ENCODE data around the gene PMM2.

PMM2 gene

DNA sequence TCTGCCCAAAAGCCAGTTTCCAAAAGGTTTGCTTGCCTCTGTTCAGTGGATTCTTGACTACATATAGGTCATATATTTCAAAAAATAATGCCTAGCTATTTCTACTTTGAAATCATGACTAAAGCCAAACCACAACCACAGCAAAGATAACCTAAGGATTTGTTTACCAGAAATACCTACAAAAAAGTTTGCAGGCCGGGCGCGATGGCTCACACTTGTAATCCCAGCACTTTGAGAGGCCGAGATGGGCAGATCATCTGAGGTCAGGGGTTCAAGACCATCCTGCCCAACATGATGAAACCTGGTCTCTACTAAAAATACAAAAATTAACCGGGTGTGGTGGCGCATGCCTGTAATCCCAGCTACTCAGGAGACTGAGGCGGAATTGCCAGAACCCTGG, 56.0 kb downstream of the PMM2 start:
- no peak overlapping the region for H3K27ac ChIP-seq
- H3K27me3 ChIP-seq (replicated peaks) = no peaks in the 10 kb centered on the region
- in situ Hi-C loops (cut with HindIII; ENCODE audit: low pct_ligation_motif_present, low sequenced_read_pairs) = no loop called here
- peaks cover 57% of the 10 kb centered on the region for H3K36me3 ChIP-seq (replicated peaks)
- TF ChIP-seq, protein P1, sequence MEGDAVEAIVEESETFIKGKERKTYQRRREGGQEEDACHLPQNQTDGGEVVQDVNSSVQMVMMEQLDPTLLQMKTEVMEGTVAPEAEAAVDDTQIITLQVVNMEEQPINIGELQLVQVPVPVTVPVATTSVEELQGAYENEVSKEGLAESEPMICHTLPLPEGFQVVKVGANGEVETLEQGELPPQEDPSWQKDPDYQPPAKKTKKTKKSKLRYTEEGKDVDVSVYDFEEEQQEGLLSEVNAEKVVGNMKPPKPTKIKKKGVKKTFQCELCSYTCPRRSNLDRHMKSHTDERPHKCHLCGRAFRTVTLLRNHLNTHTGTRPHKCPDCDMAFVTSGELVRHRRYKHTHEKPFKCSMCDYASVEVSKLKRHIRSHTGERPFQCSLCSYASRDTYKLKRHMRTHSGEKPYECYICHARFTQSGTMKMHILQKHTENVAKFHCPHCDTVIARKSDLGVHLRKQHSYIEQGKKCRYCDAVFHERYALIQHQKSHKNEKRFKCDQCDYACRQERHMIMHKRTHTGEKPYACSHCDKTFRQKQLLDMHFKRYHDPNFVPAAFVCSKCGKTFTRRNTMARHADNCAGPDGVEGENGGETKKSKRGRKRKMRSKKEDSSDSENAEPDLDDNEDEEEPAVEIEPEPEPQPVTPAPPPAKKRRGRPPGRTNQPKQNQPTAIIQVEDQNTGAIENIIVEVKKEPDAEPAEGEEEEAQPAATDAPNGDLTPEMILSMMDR (IDR thresholded peaks at IDR 0.05; ENCODE audit: low read depth, low read length, missing control alignments) = no peak
- no peak overlapping the region for H3K4me3 ChIP-seq (ENCODE audit: low read depth, low read length)
- DNase-seq = no peak

DNA sequence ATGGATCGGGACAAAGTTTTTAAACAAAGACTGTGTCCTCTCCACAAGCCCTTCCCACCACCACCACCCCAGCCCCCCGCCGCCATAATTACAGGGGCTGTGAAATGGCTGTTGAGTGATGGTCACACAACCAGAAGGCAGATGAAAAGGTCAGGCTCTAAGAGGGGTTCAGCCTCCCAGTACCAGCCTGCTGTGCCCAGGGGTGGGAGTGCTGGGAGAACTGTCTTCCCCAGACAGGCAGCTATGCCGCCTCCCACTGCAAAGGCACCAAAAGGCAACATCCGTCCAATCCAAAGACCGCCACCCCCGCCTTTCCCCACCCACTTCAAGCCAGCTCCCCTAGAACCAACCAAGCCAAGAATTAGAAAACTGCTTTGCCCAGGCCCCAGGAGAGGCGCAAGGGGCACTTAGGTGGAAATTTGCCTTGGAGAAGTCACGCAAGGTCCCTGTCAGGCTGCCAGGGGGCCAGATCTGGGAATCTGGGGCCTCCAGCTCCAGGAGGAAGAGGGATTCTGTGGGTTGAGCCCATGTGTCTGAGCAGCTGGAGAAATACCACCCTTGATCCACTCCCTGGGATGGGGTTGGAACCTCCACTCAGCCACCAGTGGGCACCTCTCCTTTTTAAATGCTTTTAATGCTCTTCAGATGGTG, 56.8 kb downstream of the PMM2 start:
- no peak overlapping the region for H3K27ac ChIP-seq
- TF ChIP-seq, protein P1 (IDR thresholded peaks at IDR 0.05; ENCODE audit: low read depth, low read length, missing control alignments) = no peak
- no peak overlapping the region for H3K4me3 ChIP-seq (ENCODE audit: low read depth, low read length)
- H3K27me3 ChIP-seq (replicated peaks) = no peaks in the 10 kb centered on the region
- DNase-seq = no peak
- peaks cover 58% of the 10 kb centered on the region for H3K36me3 ChIP-seq (replicated peaks)
- in situ Hi-C loops (cut with HindIII; ENCODE audit: low pct_ligation_motif_present, low sequenced_read_pairs) = no loop called here

DNA sequence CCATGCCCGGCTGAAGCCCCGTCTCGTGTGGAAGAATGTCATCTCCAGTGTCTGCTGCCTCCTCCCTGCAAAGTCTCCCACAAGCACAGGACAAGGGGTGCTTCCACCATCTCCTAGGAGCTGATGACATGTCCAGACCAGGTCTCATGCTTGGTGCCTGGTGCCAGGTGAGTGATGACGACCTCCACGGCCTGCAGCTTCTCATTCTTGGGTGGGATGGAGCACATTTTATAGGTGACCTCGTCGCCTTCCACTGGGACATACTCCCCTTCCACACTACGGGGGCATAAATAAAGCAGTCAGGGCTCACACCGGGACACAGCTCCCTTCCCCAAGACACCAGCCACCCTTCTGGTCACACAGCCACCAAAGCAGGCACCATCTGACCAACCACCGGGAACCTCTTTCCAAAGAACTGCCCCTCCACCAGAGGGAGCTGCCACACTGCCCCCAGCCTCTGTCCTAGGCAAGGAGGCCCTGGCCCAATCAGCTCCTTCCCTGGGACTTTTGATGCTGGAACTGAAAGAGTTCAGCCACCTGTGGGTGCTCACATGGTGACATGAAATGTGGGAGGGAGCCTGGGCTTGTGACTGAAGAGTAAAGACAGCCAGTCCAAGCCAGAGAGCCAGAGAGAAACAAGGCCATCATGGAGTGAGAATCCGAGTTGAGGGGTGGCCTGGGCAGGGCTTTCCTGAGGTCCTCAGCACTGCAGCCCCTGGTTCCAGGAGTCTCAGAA, 57.6 kb downstream of the PMM2 start:
- Histone ChIP-seq H3K27ac (no peak overlapping the region), H3K36me3 (replicated peaks) (peaks cover 50% of the 10 kb centered on the region), H3K4me3 (ENCODE audit: low read depth, low read length) (no peak overlapping the region), H3K27me3 (replicated peaks) (no peaks in the 10 kb centered on the region)
- in situ Hi-C loops (cut with HindIII; ENCODE audit: low pct_ligation_motif_present, low sequenced_read_pairs) = no loop called here
- TF ChIP-seq, protein P1 (IDR thresholded peaks at IDR 0.05; ENCODE audit: low read depth, low read length, missing control alignments) = peak; percentile 33
- DNase-seq = no peak

DNA sequence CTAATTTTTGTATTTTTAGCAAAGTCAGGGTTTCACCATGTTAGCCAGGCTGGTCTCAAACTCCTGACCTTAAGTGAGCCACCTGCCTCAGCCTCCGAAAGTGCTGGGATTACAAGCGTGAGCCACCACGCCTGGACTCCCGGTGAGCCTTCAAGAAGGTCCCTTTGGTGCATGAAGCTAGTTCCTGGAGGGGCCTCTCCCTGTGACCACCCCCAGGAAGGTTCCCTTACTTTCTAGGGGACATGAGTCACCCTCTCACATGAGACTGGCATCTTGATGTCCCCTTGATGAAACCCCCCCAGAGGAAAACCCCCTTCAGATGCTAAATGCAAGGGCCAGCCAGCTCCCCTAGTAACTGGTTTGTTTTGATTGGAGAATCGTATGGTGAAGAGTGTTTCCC, 58.3 kb downstream of the PMM2 start:
- TF ChIP-seq, protein P1 (IDR thresholded peaks at IDR 0.05; ENCODE audit: low read depth, low read length, missing control alignments) = no peak
- no peak for DNase-seq
- in situ Hi-C loops (cut with HindIII; ENCODE audit: low pct_ligation_motif_present, low sequenced_read_pairs) = no loop called here
- peaks cover 43% of the 10 kb centered on the region for H3K36me3 ChIP-seq (replicated peaks)
- H3K27me3 ChIP-seq (replicated peaks) = no peaks in the 10 kb centered on the region
- H3K27ac ChIP-seq = no peak overlapping the region
- H3K4me3 ChIP-seq (ENCODE audit: low read depth, low read length) = no peak overlapping the region

DNA sequence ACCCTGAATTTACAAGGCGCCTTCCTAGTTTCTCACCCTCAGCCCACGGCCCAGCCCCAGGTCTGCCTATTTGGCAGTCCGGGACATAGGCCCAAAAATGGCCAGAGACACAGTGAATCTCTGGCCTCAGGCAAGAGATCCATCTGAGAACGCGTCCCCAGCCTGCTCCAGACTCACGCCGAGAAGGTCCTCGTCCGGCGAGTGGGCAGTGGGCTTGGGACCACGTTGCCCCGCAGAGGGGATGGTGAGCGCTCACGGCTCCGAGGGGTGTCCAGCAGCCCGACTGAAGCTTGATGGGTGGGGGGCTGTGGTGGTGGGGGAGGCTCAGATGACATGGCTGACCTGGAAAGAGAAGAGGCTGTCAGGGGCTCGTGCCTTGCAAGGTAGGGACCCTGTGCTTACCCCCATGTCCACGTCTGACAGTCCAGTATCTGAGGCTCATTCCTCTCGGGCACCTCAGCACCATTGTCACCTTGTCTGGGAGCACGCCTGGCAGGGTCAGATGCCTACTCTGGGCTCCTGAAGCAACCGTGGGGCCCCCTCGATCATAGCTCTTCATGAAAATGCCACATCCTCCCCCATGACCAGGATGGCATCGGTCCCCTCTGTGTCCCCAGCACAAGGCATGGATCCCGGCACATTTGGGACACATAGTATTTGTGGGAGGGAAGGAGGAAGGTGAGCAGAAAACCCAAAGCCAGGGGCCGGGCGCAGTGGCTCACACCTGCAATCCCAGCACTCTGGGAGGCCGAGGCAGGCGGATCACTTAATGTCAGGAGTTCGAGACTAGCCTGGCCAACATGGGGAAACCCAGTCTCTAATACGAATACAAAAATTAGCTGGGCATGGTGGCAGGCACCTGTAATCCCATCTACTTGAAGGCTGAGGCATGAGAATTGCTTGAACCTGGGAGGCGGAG, 61.6 kb downstream of the PMM2 start:
- H3K36me3 ChIP-seq (replicated peaks) = peaks cover 23% of the 10 kb centered on the region
- DNase-seq = no peak
- H3K27me3 ChIP-seq (replicated peaks) = no peaks in the 10 kb centered on the region
- H3K4me3 ChIP-seq (ENCODE audit: low read depth, low read length) = no peak overlapping the region
- H3K27ac ChIP-seq = no peak overlapping the region
- in situ Hi-C loops (cut with HindIII; ENCODE audit: low pct_ligation_motif_present, low sequenced_read_pairs) = no loop called here
- TF ChIP-seq, protein P1 (IDR thresholded peaks at IDR 0.05; ENCODE audit: low read depth, low read length, missing control alignments) = no peak
